ENCODE results near the gene SMARCD3. TPM values are rescaled to one million over a fixed set of nuclear protein-coding genes. Genes with fewer than 3 reads are reported as not detected.

SMARCD3 gene
- total and polyA plus RNA-seq, 2 of the 13 experiments (the other 11 are each of a cell fraction or from before 2014, with no cell fraction given), result 0.20 to 0.62 TPM

DNA sequence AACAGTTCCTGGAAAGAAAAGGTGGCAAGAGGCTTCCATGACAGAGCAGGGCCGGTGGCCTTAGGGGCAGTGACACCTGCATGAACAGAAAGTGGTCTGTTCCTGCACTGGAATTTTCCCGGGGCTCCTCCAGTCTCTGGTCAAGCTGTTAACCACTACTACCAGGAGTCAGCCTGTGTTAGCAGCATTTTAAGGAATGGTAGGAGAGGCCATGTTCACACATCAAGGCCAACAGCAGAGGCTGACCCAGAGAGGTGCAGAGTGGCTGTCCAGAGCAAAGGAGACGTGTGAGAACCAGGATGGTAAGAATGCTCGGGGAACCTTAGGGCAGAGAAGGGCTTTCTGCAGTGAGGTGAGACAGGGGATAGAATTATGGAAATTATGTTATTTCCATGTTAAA, 46.7 kb downstream of the SMARCD3 start:
- Histone ChIP-seq H3K27ac (ENCODE audit: extremely low read length, insufficient read depth, low read length) (no peak overlapping the region), H3K9me3 (ENCODE audit: low read length) (no peaks in the 10 kb centered on the region), H3K36me3 (replicated peaks in 1 of 2; ENCODE audit: control insufficient read depth in 1 of 2, insufficient read depth in 2 of 2, low read length in 2 of 2) (no peaks in the 10 kb centered on the region), H3K79me2 (ENCODE audit: insufficient read depth, low read length) (no peaks in the 10 kb centered on the region), H4K20me1 (ENCODE audit: insufficient read depth, low read length) (0 out of 2 replicates have a peak, but pooled peaks cover 3% of the 10 kb centered on the region), H3K4me1 (ENCODE audit: insufficient read depth, low read length) (no peaks in the 10 kb centered on the region), H3K27me3 (ENCODE audit: control insufficient read depth in 1 of 2, insufficient read depth in 2 of 2, low read length in 2 of 2) (peaks cover 14 to 88% of the 10 kb centered on the region in 2 experiments), H3K4me3 (replicated peaks in 1 of 3; ENCODE audit: insufficient read depth in 1 of 3, low read depth in 2 of 3, low read length in 3 of 3) (no peak overlapping the region), H3K4me2 (ENCODE audit: low read depth, low read length) (no peak overlapping the region), H2AFZ (ENCODE audit: low read length) (no peak overlapping the region), H3K9ac (ENCODE audit: insufficient read depth, low read depth, low read length) (no peak overlapping the region)
- TF ChIP-seq, protein P1, sequence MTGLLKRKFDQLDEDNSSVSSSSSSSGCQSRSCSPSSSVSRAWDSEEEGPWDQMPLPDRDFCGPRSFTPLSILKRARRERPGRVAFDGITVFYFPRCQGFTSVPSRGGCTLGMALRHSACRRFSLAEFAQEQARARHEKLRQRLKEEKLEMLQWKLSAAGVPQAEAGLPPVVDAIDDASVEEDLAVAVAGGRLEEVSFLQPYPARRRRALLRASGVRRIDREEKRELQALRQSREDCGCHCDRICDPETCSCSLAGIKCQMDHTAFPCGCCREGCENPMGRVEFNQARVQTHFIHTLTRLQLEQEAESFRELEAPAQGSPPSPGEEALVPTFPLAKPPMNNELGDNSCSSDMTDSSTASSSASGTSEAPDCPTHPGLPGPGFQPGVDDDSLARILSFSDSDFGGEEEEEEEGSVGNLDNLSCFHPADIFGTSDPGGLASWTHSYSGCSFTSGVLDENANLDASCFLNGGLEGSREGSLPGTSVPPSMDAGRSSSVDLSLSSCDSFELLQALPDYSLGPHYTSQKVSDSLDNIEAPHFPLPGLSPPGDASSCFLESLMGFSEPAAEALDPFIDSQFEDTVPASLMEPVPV (CRISPR knock-in tag; IDR thresholded peaks at IDR 0.05), result no peak
- TF ChIP-seq ARID2 (CRISPR knock-in tag; IDR thresholded peaks at IDR 0.05; ENCODE audit: borderline replicate concordance) (no peak), ZNF382 (CRISPR knock-in tag; IDR thresholded peaks at IDR 0.05; ENCODE audit: borderline replicate concordance) (no peak), SAFB2 (CRISPR knock-in tag; IDR thresholded peaks at IDR 0.05; ENCODE audit: borderline replicate concordance, low read depth) (no peak), ZNF7 (CRISPR knock-in tag; IDR thresholded peaks at IDR 0.05) (no peak), TBX2 (CRISPR knock-in tag; IDR thresholded peaks at IDR 0.05; ENCODE audit: borderline replicate concordance) (no peak)
- intact Hi-C loops (cut with micrococcal nuclease; ENCODE audit: unreplicated experiment) (no loop called here), in situ Hi-C loops (cut with HindIII; ENCODE audit: extremely low pct_ligation_motif_present, low pct_unique_long_range_greater_than_20kb) (no loop called here)
- ChIA-PET CTCF (ENCODE audit: low intra/inter-chr PET ratio, low total read pairs) (no interaction called here), POLR2A (no interaction called here)
- ATAC-seq, result no peak
- BruUV-seq (replicated peaks), result no TSS peak
- no peak for FAIRE-seq
- WGBS (ENCODE audit: low lambda C conversion rate), result 1% methylated on average over 3 of the region's 4 CpGs
- no peak for DNase-seq (ENCODE audit: low spot score)

DNA sequence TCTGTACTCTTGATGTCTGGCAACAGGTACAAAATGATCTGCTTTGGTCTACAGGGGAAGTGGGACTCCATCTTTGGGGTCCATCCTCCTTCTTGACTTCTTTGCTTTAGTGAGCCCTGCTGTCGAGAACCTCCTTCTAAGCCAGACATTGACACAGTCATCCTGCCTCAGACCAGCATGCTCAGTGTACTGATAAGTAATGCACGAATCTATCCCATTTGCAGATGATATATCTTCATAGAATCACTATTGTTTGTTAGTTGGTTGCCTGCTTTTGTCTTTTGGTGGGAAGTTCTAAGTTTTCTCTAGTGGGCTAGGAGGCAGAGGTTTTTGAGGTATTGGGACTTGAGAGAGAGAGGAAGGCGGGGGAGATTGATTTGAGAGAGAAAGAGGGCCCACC, 47.1 kb downstream of the SMARCD3 start:
- TF ChIP-seq ATF1 (CRISPR knock-in tag; IDR thresholded peaks at IDR 0.05), result no peak
- no peak for TF ChIP-seq NPAS2 (CRISPR knock-in tag; IDR thresholded peaks at IDR 0.05; ENCODE audit: borderline replicate concordance)
- no peak for TF ChIP-seq NFKBIZ (CRISPR knock-in tag; IDR thresholded peaks at IDR 0.05)
- no peak for TF ChIP-seq ZMYM4 (CRISPR knock-in tag; IDR thresholded peaks at IDR 0.05)
- TF ChIP-seq, protein P2, sequence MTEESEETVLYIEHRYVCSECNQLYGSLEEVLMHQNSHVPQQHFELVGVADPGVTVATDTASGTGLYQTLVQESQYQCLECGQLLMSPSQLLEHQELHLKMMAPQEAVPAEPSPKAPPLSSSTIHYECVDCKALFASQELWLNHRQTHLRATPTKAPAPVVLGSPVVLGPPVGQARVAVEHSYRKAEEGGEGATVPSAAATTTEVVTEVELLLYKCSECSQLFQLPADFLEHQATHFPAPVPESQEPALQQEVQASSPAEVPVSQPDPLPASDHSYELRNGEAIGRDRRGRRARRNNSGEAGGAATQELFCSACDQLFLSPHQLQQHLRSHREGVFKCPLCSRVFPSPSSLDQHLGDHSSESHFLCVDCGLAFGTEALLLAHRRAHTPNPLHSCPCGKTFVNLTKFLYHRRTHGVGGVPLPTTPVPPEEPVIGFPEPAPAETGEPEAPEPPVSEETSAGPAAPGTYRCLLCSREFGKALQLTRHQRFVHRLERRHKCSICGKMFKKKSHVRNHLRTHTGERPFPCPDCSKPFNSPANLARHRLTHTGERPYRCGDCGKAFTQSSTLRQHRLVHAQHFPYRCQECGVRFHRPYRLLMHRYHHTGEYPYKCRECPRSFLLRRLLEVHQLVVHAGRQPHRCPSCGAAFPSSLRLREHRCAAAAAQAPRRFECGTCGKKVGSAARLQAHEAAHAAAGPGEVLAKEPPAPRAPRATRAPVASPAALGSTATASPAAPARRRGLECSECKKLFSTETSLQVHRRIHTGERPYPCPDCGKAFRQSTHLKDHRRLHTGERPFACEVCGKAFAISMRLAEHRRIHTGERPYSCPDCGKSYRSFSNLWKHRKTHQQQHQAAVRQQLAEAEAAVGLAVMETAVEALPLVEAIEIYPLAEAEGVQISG (CRISPR knock-in tag; IDR thresholded peaks at IDR 0.05), result no peak
- TF ChIP-seq, protein P3, sequence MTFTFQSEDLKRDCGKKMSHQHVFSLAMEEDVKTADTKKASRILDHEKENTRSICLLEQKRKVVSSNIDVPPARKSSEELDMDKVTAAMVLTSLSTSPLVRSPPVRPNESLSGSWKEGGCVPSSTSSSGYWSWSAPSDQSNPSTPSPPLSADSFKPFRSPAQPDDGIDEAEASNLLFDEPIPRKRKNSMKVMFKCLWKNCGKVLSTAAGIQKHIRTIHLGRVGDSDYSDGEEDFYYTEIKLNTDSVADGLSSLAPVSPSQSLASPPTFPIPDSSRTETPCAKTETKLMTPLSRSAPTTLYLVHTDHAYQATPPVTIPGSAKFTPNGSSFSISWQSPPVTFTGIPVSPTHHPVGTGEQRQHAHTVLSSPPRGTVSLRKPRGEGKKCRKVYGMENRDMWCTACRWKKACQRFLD (CRISPR knock-in tag; IDR thresholded peaks at IDR 0.05; ENCODE audit: borderline replicate concordance), result no peak
- Histone ChIP-seq H3K9ac (ENCODE audit: insufficient read depth, low read depth, low read length) (no peak overlapping the region), H3K27me3 (ENCODE audit: control insufficient read depth in 1 of 2, insufficient read depth in 2 of 2, low read length in 2 of 2) (peaks cover 14 to 90% of the 10 kb centered on the region in 2 experiments), H3K4me2 (ENCODE audit: low read depth, low read length) (no peak overlapping the region), H3K4me3 (replicated peaks in 1 of 3; ENCODE audit: insufficient read depth in 1 of 3, low read depth in 2 of 3, low read length in 3 of 3) (no peak overlapping the region), H3K79me2 (ENCODE audit: insufficient read depth, low read length) (no peaks in the 10 kb centered on the region), H3K27ac (ENCODE audit: extremely low read length, insufficient read depth, low read length) (no peak overlapping the region), H4K20me1 (ENCODE audit: insufficient read depth, low read length) (0 out of 2 replicates have a peak, but pooled peaks cover 3% of the 10 kb centered on the region), H2AFZ (ENCODE audit: low read length) (no peak overlapping the region), H3K36me3 (replicated peaks in 1 of 2; ENCODE audit: control insufficient read depth in 1 of 2, insufficient read depth in 2 of 2, low read length in 2 of 2) (no peaks in the 10 kb centered on the region), H3K4me1 (ENCODE audit: insufficient read depth, low read length) (no peaks in the 10 kb centered on the region), H3K9me3 (ENCODE audit: low read length) (no peaks in the 10 kb centered on the region)
- 0% methylated on average over 3 of the region's 3 CpGs for WGBS (ENCODE audit: low lambda C conversion rate)
- POLR2A ChIA-PET, result no interaction called here
- BruUV-seq (replicated peaks), result no TSS peak
- FAIRE-seq, result no peak
- CTCF ChIA-PET (ENCODE audit: low intra/inter-chr PET ratio, low total read pairs), result no interaction called here
- DNase-seq (ENCODE audit: low spot score), result no peak
- intact Hi-C loops (cut with micrococcal nuclease; ENCODE audit: unreplicated experiment) (no loop called here), in situ Hi-C loops (cut with HindIII; ENCODE audit: extremely low pct_ligation_motif_present, low pct_unique_long_range_greater_than_20kb) (no loop called here)
- no peak for ATAC-seq

Data from HepG2 (cell line).